Measurements from ENCODE around the gene COMT. TPM values are rescaled to one million over a fixed set of nuclear protein-coding genes. Genes with fewer than 3 reads are reported as not detected.

COMT gene
- 517 and 585 TPM in 2 replicates for total RNA-seq (2014; rRNA removed; shearing (Covaris generic); ENCODE audit: low replicate concordance)

- in situ Hi-C loops (cut with HindIII; ENCODE audit: low pct_unique_long_range_greater_than_20kb, low sequenced_read_pairs), result no loop called here
- peak; percentile 62 for DNase-seq (ENCODE audit: low read depth)
Measured at GRCh38 chr22:19941365-19942082, at the start of gene COMT, which contains the start of gene TXNRD2. Gene COMT (plus strand): TSS chr22:19941772. CDS start chr22:19962527, 20,755 bp downstream. Gene TXNRD2 (minus strand): TSS chr22:19941818. CDS start chr22:19941803, 15 bp downstream.

GRCh38 chr22:19892257-19892879 lies 49.2 kb upstream of the COMT start:
- in situ Hi-C loops (cut with HindIII; ENCODE audit: low pct_unique_long_range_greater_than_20kb, low sequenced_read_pairs), result no loop called here
- no peak for DNase-seq (ENCODE audit: low read depth)

GRCh38 chr22:19892925-19893324 lies 48.6 kb upstream of the COMT start:
- peak; percentile 50 for DNase-seq (ENCODE audit: low read depth)
- in situ Hi-C loops (cut with HindIII; ENCODE audit: low pct_unique_long_range_greater_than_20kb, low sequenced_read_pairs), result no loop called here

- in situ Hi-C loops (cut with HindIII; ENCODE audit: low pct_unique_long_range_greater_than_20kb, low sequenced_read_pairs), result no loop called here
- DNase-seq (ENCODE audit: low read depth), result no peak
Measured at GRCh38 chr22:19893363-19893762, 48.2 kb upstream of the COMT start.

GRCh38 chr22:19895160-19895849 lies 46.3 kb upstream of the COMT start:
- in situ Hi-C loops (cut with HindIII; ENCODE audit: low pct_unique_long_range_greater_than_20kb, low sequenced_read_pairs), result no loop called here
- no peak for DNase-seq (ENCODE audit: low read depth)

GRCh38 chr22:19896665-19897355 lies 44.8 kb upstream of the COMT start:
- DNase-seq (ENCODE audit: low read depth), result no peak
- in situ Hi-C loops (cut with HindIII; ENCODE audit: low pct_unique_long_range_greater_than_20kb, low sequenced_read_pairs), result no loop called here

GRCh38 chr22:19897726-19898125 lies 43.8 kb upstream of the COMT start:
- in situ Hi-C loops (cut with HindIII; ENCODE audit: low pct_unique_long_range_greater_than_20kb, low sequenced_read_pairs), result no loop called here
- DNase-seq (ENCODE audit: low read depth), result no peak

- in situ Hi-C loops (cut with HindIII; ENCODE audit: low pct_unique_long_range_greater_than_20kb, low sequenced_read_pairs), result no loop called here
- no peak for DNase-seq (ENCODE audit: low read depth)
Measured at GRCh38 chr22:19898145-19898544, 43.4 kb upstream of the COMT start.

- in situ Hi-C loops (cut with HindIII; ENCODE audit: low pct_unique_long_range_greater_than_20kb, low sequenced_read_pairs), result no loop called here
- DNase-seq (ENCODE audit: low read depth), result no peak
Measured at GRCh38 chr22:19898831-19899567, 42.6 kb upstream of the COMT start.

- DNase-seq (ENCODE audit: low read depth), result no peak
- in situ Hi-C loops (cut with HindIII; ENCODE audit: low pct_unique_long_range_greater_than_20kb, low sequenced_read_pairs), result no loop called here
Measured at GRCh38 chr22:19900707-19901436, 40.7 kb upstream of the COMT start.

GRCh38 chr22:19901577-19902244 lies 39.9 kb upstream of the COMT start:
- in situ Hi-C loops (cut with HindIII; ENCODE audit: low pct_unique_long_range_greater_than_20kb, low sequenced_read_pairs), result no loop called here

GRCh38 chr22:19902245-19902715 lies 39.3 kb upstream of the COMT start:
- in situ Hi-C loops (cut with HindIII; ENCODE audit: low pct_unique_long_range_greater_than_20kb, low sequenced_read_pairs), result no loop called here
- DNase-seq (ENCODE audit: low read depth), result no peak

More at GRCh38 chr22:19901577-19902244, 39.9 kb upstream of the COMT start:
- no peak for DNase-seq (ENCODE audit: low read depth)

- DNase-seq (ENCODE audit: low read depth), result no peak
- in situ Hi-C loops (cut with HindIII; ENCODE audit: low pct_unique_long_range_greater_than_20kb, low sequenced_read_pairs), result no loop called here
Measured at GRCh38 chr22:19903031-19903430, 38.5 kb upstream of the COMT start.

GRCh38 chr22:19903513-19903912 lies 38.1 kb upstream of the COMT start:
- in situ Hi-C loops (cut with HindIII; ENCODE audit: low pct_unique_long_range_greater_than_20kb, low sequenced_read_pairs), result no loop called here
- DNase-seq (ENCODE audit: low read depth), result no peak

- in situ Hi-C loops (cut with HindIII; ENCODE audit: low pct_unique_long_range_greater_than_20kb, low sequenced_read_pairs), result no loop called here
- DNase-seq (ENCODE audit: low read depth), result no peak
Measured at GRCh38 chr22:19904174-19904856, 37.3 kb upstream of the COMT start.

GRCh38 chr22:19904935-19905334 lies 36.6 kb upstream of the COMT start:
- DNase-seq (ENCODE audit: low read depth), result no peak
- in situ Hi-C loops (cut with HindIII; ENCODE audit: low pct_unique_long_range_greater_than_20kb, low sequenced_read_pairs), result no loop called here

Measured in Caki2 (cell line).